ENCODE measurements around the gene FRMD4A. TPM values are rescaled to one million over a fixed set of nuclear protein-coding genes. Genes with fewer than 3 reads are reported as not detected.

Gene FRMD4A
- total RNA-seq, 6 donors from 2014 or later = 22.3 to 114 (median 52.3) TPM

DNA sequence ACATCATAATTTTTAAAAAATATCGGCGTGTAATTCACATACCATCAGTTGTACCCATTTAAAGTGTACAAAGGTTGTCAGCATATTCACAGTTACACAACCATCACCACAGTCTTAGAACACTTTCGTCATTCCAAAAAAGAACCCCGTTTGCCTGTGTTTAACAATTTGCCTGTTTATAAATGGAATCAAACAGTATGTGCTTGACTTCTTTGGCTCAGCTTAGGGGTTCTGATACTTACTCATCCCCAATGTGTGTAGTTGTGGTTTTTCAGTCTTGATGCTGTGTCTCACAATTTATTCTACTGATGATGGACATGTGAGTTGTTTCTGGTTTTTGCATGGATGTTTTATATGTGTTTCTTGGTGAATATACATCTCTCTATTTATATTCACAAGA lies 693.9 kb downstream of the FRMD4A start:
- Histone ChIP-seq H3K27ac (no peak overlapping the region), H3K27me3 (no peaks in the 10 kb centered on the region), H3K9me3 (peaks cover 0 to 2% (median under 1%) of the 10 kb centered on the region in 4 donors), H3K36me3 (peaks cover 0 to 24% (median 4%) of the 10 kb centered on the region in 4 donors), H3K4me3 (no peak overlapping the region), H3K4me1 (no peaks in the 10 kb centered on the region)
- DNase-seq (no peak), ATAC-seq (ENCODE audit: low FRiP score in 2 of 2) (no peak)
- TF ChIP-seq POLR2A (IDR thresholded peaks at IDR 0.05) (no peak), EP300 (IDR thresholded peaks at IDR 0.05) (no peak), POLR2AphosphoS5 (IDR thresholded peaks at IDR 0.05) (no peak), CTCF (IDR thresholded peaks at IDR 0.05) (no peak)
- WGBS, 2 donors = 89 to 91% methylated on average over 4 of the region's 4 CpGs

GRCh38 chr10:13634207-13634606 lies 696.5 kb downstream of the FRMD4A start:
- Histone ChIP-seq H3K27me3 (no peaks in the 10 kb centered on the region), H3K4me3 (no peak overlapping the region), H3K9me3 (no peaks in the 10 kb centered on the region), H3K27ac (peak overlapping the region in 1 of 4 donors; percentile 56), H3K36me3 (peaks cover 0 to 31% (median 8%) of the 10 kb centered on the region in 4 donors), H3K4me1 (no peaks in the 10 kb centered on the region)
- whole genome bisulfite sequencing, 2 donors = 82 to 87% methylated on average over 6 of the region's 6 CpGs
- TF ChIP-seq EP300 (IDR thresholded peaks at IDR 0.05) (no peak), POLR2A (IDR thresholded peaks at IDR 0.05) (no peak), POLR2AphosphoS5 (IDR thresholded peaks at IDR 0.05) (no peak), CTCF (IDR thresholded peaks at IDR 0.05) (no peak)
- ATAC-seq (ENCODE audit: low FRiP score in 2 of 2) (peak in 1 of 2 donors; percentile 54), DNase-seq (no peak)

GRCh38 chr10:13633689-13634088 lies 697.0 kb downstream of the FRMD4A start:
- ATAC-seq (ENCODE audit: low FRiP score in 2 of 2) (peak; percentile 28 to 76), DNase-seq (no peak)
- H3K27ac ChIP-seq = peak overlapping the region; percentile 0 to 56 (median 40)
- 82 to 88% methylated on average over 7 of the region's 7 CpGs for WGBS, 2 donors
- TF ChIP-seq CTCF (IDR thresholded peaks at IDR 0.05) (no peak), EP300 (IDR thresholded peaks at IDR 0.05) (no peak), POLR2AphosphoS5 (IDR thresholded peaks at IDR 0.05) (no peak), POLR2A (IDR thresholded peaks at IDR 0.05) (no peak)
- H3K9me3 ChIP-seq = no peaks in the 10 kb centered on the region
- peaks cover 0 to 25% (median 8%) of the 10 kb centered on the region in 4 donors for H3K36me3 ChIP-seq
- no peak overlapping the region for H3K4me3 ChIP-seq
- no peaks in the 10 kb centered on the region for H3K27me3 ChIP-seq
- H3K4me1 ChIP-seq = peaks cover 0 to 2% (median 0%) of the 10 kb centered on the region in 4 donors

- H3K27ac ChIP-seq = peak overlapping the region; percentile 0 to 55 (median 40)
- DNase-seq (no peak), ATAC-seq (ENCODE audit: low FRiP score in 2 of 2) (peak in 1 of 2 donors; percentile 20)
- no peak for TF ChIP-seq CTCF (IDR thresholded peaks at IDR 0.05)
- no peak for TF ChIP-seq EP300 (IDR thresholded peaks at IDR 0.05)
- TF ChIP-seq POLR2A (IDR thresholded peaks at IDR 0.05) = no peak
- TF ChIP-seq POLR2AphosphoS5 (IDR thresholded peaks at IDR 0.05) = no peak
- 73 to 84% methylated on average over 5 of the region's 5 CpGs for WGBS, 2 donors
- H3K4me3 ChIP-seq = no peak overlapping the region
- H3K27me3 ChIP-seq = no peaks in the 10 kb centered on the region
- H3K36me3 ChIP-seq = peaks cover 0 to 23% (median 7%) of the 10 kb centered on the region in 4 donors
- peaks cover 0 to 3% (median 0%) of the 10 kb centered on the region in 4 donors for H3K4me1 ChIP-seq
- no peaks in the 10 kb centered on the region for H3K9me3 ChIP-seq
Observed at GRCh38 chr10:13632884-13633440, 697.8 kb downstream of the FRMD4A start.

DNA sequence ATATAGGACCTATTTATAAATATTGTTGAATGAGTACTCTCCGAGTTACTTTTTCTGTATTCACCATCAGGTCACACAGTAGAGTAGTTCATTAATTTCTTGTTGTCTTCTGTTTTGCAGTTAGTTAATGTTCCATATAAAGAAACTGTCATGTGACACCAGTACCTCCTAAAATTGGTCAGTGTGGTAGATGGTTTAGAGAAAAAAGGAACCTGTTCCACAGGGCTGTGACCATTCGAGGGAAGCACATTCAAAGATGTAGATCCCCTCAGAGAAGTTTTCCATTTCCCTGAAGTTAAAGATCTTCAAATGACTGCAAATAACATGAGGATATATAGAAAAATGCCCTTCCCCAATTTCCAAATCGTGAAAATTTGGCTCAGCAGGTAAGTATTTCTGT lies 698.3 kb downstream of the FRMD4A start:
- peaks cover 0 to 27% (median 10%) of the 10 kb centered on the region in 4 donors for H3K36me3 ChIP-seq
- H3K9me3 ChIP-seq = no peaks in the 10 kb centered on the region
- no peak for DNase-seq
- no peak for ATAC-seq (ENCODE audit: low FRiP score in 2 of 2)
- peaks cover 0 to 3% (median 0%) of the 10 kb centered on the region in 4 donors for H3K4me1 ChIP-seq
- no peaks in the 10 kb centered on the region for H3K27me3 ChIP-seq
- no peak overlapping the region for H3K4me3 ChIP-seq
- WGBS, 2 donors = 79 to 80% methylated on average over 3 of the region's 3 CpGs
- peak overlapping the region in 1 of 4 donors; percentile 0 for H3K27ac ChIP-seq
- TF ChIP-seq EP300 (IDR thresholded peaks at IDR 0.05) (no peak), POLR2A (IDR thresholded peaks at IDR 0.05) (no peak), POLR2AphosphoS5 (IDR thresholded peaks at IDR 0.05) (no peak), CTCF (IDR thresholded peaks at IDR 0.05) (no peak)

Data from upper lobe of left lung (tissue), 6 donors.